HG03108 (cell line): ENCODE measurements around the gene ST6GALNAC4.

Experiments
- ATAC-seq: cut with Tn5 transposase; IDR thresholded peaks from one replicate; pipeline ENCODE4 v1.9.1; 2021; ENCODE audit warnings: moderate library complexity; ENCODE audit not compliant: unreplicated experiment

ST6GALNAC4 gene

GRCh38 chr9:127947841-127948710, 31.2 kb upstream of the ST6GALNAC4 start:
- ATAC-seq = no peak

DNA sequence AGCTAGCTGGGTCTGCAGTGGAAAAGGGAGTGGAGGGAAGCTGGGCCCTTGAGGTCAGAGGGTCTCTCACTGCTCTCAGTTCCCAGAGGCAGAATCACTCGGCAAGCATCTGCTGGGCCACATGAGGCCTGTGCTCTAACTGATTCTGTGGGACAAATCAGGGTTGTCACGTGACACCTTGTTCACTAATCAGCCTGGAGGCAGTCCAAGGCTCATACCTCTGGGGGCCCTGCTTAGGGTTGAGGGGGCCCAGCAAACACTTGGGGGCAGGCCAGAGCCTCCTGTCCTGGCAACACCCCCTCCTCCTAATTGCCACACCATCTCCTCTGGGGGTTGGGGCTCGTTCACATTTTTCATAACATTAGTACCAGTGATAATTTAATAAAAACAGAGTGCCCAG, 29.9 kb upstream of the ST6GALNAC4 start:
- no peak for ATAC-seq

DNA sequence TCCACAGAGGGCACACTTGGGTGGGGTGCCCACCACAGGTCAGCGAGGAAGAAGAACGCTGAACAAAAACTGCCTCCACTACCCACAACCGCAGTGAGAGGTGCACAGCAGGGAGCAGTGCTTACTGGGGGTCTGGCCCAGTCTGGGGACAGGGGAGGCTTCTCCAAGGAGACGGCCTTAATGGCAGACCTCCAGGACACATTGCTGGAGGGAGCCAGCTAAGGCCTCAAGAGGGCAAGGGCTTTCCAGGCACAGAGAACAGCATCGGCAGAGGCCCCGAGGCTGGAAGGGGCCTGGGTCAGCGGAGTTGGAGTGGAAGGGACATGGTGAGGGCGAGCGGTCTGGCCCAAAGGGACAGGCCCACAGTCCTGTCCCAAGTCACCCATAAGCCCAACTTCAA, 29.1 kb upstream of the ST6GALNAC4 start:
- no peak for ATAC-seq

DNA sequence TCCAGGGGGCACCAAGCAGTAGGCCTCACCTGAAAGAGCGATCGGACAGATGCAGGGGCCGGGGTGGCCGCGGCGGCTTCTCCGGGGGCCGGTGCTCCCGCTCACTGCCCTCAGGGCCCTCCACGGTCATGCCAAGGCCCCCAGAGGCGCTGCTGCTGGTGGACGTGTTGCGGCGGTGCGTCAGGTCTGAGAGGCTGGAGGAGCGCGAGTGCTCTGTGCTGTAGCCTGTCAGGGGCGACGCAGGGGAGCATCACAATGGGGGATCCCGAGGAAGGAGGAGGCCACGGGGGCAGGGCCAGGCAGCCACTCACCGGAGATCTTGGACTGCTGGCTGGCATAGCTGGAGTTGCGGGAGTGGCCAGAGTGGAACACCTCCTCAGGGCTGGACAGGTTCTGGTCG, 28.5 kb upstream of the ST6GALNAC4 start:
- ATAC-seq = no peak

DNA sequence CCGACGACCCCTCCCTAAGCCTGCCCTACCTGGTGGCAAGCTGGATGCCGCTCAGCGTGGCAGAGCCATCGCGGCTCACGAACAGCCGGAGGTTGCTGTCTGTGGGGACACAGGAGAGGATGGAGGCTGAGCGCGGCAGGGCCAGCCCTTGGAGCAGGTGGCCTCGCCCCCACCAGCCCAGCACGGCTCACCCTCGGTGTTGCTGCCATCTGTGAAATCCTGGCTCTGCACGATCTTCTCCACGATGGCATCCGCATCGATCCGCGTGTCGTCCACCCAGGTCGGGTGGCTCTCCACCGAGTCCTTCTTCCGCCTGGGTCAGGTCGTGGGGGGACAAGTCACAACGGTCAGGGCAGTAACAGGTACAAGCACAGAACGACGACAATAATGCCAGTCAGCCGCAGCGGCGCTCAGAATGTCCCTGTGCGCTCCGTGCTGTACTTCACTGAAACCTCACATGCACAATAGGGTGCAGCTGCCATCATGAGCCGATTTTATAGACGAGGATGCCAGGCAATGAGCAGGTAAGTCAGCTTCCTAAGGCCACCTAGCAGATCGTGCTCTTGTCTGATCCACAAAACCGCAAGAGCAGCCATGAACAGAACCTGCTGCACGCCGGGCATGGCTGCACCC, 27.9 kb upstream of the ST6GALNAC4 start:
- ATAC-seq = no peak

- no peak for ATAC-seq
Measured at GRCh38 chr9:127943731-127944144, 26.9 kb upstream of the ST6GALNAC4 start.

DNA sequence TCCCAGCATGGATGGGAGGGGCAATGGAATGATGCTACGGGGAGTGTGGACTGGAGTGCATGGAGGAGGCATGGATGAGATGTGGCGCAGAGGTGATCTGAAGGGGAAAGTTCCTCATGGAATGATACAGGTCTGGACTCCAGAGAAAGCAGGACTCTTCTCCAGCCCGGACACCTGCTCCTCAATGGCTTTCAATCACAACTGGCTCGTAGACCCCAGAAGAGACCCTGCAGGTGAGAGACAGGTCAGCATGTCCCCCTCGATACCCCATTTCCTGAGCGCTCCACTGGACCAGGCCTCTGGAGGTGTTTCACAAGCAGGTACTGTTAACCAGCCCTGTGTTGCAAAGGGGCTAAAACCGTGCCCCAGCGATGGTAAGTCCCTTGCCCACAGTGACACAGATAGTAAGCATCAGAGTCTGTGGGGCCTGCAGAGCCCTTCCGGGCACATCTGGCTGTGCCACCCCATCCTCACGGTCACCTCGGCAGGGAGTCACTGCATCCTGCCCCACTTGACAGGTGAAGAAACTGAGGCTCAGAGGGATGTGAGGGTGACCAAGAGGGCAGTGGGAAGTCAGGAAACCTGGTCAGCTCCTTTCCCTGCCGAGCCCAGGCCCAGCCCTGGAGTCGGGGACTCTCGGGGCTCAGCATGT, 26.3 kb upstream of the ST6GALNAC4 start:
- no peak for ATAC-seq

DNA sequence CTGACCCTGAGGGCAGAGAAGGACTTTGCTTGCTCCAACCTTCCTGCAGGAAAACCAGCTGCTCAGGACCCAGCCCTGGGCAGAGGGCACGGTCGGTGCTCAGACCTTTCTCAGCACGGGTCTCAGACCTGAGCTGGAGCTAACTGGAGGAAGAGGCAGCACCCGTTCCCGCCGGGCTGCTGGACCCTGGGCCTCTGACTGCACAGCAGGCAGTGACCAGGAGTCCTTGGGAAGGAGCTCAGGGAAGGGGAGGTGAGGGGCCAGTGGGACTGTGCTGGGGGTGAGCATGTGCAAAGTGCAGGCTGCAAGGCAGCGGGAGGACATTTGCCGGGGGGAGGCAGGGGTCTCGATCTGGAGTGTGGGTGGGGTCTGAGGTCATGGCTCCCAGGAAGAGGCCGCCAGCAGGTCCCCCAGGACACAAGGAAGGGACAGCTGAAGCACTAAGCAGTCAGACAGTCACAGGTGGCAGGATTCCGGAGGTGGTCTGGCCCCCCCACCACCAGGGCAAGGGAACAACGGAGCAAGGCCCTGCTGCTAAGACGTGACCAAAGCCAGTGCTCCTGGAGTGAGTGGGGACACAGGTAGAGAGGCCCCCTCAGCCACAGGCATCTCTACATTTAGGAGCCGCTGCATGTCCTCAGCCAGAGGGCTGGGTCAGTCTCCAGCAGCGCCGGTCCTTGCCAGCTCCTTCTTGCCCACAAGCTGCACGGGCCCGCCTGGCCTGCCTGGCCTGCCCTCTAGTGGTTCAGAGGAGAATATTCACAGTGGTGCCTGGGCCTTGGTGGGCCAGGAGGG, 25.6 kb upstream of the ST6GALNAC4 start:
- ATAC-seq = no peak

- ATAC-seq = no peak
Measured at GRCh38 chr9:127941961-127942215, 25.0 kb upstream of the ST6GALNAC4 start.

DNA sequence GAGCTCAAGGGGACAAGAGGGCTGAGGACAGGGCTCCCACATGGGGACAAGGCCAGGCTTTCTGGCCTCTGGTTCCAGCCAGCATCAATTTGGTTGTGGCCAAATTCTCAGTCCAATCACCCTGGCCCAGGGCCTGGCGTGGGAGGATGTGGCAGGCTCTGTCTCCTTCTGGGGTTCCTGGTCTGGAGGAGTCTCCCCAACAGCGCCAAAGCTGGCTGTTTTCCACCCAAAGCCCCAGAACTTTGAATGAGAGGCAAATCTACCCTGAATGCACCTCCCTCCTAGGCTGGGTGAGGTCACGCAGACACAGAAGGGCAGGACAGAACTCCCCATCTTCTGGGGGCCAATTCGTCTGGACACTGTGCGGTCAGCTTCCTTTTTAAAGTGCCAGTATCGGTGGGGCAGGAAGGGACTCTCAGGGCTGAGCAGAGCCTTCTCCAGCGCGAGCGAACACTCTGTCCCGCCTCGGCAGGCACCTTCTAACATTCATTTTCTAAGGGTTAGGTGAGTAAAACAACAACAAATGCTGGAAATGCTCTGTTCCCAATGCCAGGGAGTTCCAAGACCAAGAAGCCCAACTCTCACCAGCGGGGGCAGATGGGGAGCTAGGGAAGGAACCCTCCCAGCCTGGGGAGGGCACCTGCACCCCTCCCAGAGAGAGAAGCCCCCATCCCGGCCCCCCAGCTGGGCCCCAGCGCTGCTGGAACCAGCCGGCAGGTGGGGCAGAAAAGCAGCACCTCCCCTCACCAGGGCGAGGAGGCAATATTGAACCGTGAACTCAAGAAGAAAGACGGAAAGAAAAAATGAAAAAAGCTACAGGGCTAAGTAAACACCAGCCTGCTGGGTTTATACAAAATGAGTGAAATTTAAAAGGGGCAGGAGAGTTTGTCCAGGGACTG, 24.5 kb upstream of the ST6GALNAC4 start:
- no peak for ATAC-seq

DNA sequence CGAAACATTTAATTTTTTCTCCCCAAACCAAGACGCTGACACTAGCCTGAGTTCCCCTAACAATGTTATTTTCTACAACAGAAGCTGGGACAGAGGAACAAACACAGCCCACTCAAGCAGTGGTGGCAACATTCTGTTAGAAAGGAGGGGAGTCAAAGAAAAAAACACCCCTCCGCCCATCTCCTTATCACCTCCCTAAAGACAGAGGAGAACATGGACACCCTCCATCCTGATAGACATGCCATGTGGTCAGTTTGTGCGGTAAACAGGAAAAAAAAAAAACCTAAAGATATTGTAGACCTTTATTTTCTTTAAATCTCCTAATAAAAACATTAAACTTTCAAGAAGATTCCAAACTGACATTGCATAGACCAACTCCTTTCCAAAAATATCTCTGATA, 23.8 kb upstream of the ST6GALNAC4 start:
- no peak for ATAC-seq

DNA sequence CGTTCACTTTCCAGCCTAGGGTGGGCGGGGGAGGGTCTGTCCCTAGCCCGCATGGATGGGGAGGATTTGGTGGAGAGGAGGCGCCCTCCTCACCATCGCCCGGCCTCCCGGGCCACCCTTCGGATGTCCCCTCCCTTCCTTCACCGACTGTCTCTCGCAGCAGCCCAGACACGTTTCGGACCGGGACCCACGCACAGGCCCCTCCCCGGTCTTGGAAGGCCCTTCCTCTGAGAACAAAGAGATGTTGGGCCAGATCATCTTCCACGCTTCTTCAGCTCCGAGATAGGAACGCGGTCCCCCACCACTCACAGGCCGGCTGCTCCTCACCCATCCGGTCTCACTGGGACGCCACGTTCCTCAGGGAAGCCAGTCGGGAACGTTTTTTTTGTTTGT, 21.5 kb upstream of the ST6GALNAC4 start:
- ATAC-seq = no peak

DNA sequence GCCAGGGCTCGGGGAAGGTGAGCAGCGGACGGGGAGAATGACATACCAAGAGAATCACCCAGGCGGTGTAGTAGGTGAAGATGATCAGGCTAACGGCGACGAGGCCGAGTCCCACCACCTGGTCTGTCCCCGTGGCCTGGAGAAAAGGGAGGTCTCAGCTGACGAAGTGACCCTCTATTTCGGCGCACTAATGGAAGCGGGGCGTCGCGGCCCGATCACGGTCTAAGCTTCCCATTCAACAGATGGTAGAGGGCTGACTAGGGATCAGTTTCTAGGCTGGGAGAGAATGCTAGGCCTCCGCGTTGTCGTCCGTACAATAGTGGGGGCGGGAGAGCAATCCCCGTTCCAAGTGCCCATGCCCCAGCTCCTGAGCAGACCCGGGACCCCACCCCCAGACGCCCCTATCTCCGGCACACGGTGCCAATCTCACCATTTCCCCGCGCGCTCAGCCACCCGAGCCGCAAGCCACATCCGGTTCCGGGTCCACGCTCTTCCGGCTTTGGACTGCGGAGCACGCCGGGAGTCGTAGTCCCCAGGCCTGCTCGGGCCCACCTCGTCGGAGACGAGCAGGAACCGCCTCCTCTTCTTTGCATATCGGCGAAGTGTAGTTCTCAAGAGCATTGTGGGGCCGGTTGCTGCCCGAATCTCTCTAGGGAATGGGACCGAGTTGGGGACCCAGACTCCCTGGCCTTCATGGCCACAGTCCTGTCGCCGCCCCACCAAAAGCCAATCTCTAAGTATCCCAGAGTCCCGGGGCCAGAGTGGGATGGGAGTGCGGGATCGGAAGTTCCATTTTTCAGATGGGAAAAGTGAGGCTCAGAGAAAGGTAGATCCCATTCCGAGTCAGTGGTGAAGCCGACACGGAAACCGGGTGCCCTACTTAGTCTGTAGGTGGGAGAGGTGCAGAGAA, 20.8 kb upstream of the ST6GALNAC4 start, which contains the start of gene DPM2:
DPM2 (minus strand) TSS at position 467 of the 910 bp plus-strand sequence; CDS start at position 433, 34 bp downstream.
- ATAC-seq = peak; percentile 85

DNA sequence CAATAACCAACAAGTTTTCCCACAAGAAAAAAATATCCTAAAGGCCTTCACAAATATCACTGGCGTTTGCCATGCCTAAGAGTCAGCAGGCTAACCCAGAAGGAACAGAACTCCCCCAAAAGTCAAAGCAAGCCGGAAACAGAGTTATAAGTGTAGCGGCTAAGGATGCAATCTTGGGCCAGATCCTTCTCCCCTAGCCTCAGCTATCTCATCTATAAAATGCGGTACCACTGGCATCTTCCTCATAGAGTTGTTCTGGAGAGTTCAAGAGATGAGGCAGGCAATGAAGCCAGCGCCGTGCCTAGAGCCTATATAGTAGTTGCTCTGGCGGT, 20.2 kb upstream of the ST6GALNAC4 start:
- ATAC-seq = no peak

GRCh38 chr9:127936347-127936852, 19.6 kb upstream of the ST6GALNAC4 start:
- no peak for ATAC-seq

- no peak for ATAC-seq
Measured at GRCh38 chr9:127935765-127936221, 19.0 kb upstream of the ST6GALNAC4 start.

DNA sequence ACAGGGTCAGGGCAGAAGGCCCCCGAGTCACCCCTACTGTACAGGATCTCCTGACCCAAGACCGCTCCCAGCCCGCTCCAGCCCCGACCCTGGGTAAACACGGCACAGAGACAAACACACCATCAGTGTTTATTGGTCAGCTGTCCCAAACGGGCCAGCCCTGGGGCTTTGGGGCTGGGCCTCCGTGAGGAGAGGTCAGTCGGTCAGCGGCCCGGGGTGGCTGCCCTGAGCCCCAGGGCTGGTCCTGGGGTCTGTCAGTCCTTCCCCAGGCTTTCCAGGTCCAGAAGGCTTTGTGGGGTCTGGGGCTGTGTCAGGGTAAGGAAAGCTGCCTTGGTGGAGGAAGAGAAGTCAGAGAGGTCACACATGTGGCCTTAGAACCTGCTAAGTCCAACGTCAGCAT, 18.1 kb upstream of the ST6GALNAC4 start:
- ATAC-seq = no peak

- ATAC-seq = no peak
Measured at GRCh38 chr9:127934248-127934647, 17.4 kb upstream of the ST6GALNAC4 start.
